ENCODE results near the gene RIMKLB.

DNA sequence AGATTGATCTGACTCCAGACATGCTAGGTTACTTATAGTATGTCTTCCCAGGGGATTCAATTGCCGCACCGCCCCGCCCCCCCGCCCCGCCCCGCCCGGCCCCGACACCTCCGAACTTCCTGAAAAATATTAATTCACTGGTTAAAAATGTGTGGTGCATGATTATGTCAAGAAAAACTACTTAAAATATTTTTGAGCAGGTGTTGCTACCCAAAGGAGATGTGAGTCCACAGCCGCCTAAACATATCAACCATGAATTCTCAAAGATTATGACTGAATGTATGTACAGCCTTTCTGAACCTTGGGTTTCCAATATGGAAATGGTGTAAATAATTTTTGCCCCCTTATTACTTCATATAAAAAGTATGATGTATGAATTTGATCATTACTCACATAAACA lies 2.7 kb upstream of the RIMKLB start:
- TF ChIP-seq RARB (CRISPR knock-in tag; IDR thresholded peaks at IDR 0.05): no peak
- TF ChIP-seq CREB5 (CRISPR knock-in tag; IDR thresholded peaks at IDR 0.05; ENCODE audit: low read depth): no peak
- TF ChIP-seq BACH2 (CRISPR knock-in tag; IDR thresholded peaks at IDR 0.05; ENCODE audit: borderline replicate concordance): no peak
